ENCODE measurements around the gene RGS3. TPM values are rescaled to one million over a fixed set of nuclear protein-coding genes. Genes with fewer than 3 reads are reported as not detected.

RGS3 gene
- total RNA-seq, 1 donor from 2014 or later: 66.2 TPM

DNA sequence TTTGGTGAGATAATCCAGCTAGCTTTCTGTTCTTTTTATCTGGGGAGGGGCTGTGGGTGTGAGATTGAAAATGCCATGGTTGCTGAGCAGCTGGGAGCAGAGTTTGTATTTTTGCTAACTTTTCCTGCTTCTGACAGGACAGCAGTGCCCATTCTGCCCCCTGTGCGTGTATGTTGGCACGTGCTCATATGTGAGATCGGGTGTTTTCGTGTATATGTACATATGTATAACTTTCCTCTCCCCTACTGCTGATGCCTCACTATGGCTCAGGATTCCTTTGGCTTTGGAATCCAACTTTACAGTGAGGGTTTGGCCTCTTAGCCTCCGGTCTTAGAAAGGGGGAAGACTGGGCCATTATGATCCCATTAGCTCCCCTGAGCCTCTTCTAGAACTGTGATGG, 38.3 kb downstream of the RGS3 start:
- H3K4me1 ChIP-seq: peaks cover 9% of the 10 kb centered on the region
- no peak for TF ChIP-seq CTCF (IDR thresholded peaks at IDR 0.05)
- peak overlapping the region; percentile 47 for H3K27ac ChIP-seq
- no peaks in the 10 kb centered on the region for H3K9me3 ChIP-seq
- no peak for DNase-seq
- no peaks in the 10 kb centered on the region for H3K27me3 ChIP-seq (ENCODE audit: low read depth)
- H3K36me3 ChIP-seq: no peaks in the 10 kb centered on the region
- ATAC-seq: no peak
- peak overlapping the region; percentile 47 for H3K4me3 ChIP-seq
- intact Hi-C loops (cut with DNase I): no loop called here

- Histone ChIP-seq H3K4me1 (peaks cover 11% of the 10 kb centered on the region), H3K27me3 (ENCODE audit: low read depth) (no peaks in the 10 kb centered on the region), H3K4me3 (peak overlapping the region; percentile 47), H3K9me3 (no peaks in the 10 kb centered on the region), H3K27ac (peak overlapping the region; percentile 47), H3K36me3 (peaks cover 3% of the 10 kb centered on the region)
- ATAC-seq: no peak
- no peak for DNase-seq
- intact Hi-C loops (cut with DNase I): no loop called here
- TF ChIP-seq CTCF (IDR thresholded peaks at IDR 0.05): no peak
These were observed 39.0 kb downstream of the RGS3 start for GRCh38 chr9:113502427-113503034.

DNA sequence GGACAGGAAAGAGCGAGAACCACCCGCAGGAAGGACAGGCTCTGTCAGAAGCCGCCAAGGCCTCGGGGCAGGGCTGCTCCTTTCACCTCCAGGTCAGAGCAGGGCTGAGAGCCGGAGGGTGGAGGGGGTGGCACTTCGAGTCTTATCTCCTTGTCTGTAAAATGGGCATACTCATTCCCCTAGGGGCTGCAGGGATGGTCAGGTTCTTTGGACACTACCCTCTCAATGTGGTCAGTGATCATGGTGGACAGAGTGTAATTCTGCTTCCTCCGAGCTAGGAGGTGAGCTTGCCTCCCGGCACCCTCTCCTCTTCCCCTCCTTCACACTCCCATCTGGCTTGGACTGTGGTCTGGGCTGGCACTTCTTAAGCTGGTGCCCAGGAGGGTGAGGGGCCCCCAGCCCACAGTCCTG, 39.6 kb downstream of the RGS3 start:
- Histone ChIP-seq H3K9me3 (no peaks in the 10 kb centered on the region), H3K36me3 (peaks cover 8% of the 10 kb centered on the region), H3K27ac (peak overlapping the region; percentile 47), H3K27me3 (ENCODE audit: low read depth) (no peaks in the 10 kb centered on the region), H3K4me1 (peaks cover 17% of the 10 kb centered on the region), H3K4me3 (peak overlapping the region; percentile 47)
- TF ChIP-seq CTCF (IDR thresholded peaks at IDR 0.05): no peak
- intact Hi-C loops (cut with DNase I): no loop called here
- ATAC-seq (peak in 1 of 2 donors; percentile 5), DNase-seq (no peak)

DNA sequence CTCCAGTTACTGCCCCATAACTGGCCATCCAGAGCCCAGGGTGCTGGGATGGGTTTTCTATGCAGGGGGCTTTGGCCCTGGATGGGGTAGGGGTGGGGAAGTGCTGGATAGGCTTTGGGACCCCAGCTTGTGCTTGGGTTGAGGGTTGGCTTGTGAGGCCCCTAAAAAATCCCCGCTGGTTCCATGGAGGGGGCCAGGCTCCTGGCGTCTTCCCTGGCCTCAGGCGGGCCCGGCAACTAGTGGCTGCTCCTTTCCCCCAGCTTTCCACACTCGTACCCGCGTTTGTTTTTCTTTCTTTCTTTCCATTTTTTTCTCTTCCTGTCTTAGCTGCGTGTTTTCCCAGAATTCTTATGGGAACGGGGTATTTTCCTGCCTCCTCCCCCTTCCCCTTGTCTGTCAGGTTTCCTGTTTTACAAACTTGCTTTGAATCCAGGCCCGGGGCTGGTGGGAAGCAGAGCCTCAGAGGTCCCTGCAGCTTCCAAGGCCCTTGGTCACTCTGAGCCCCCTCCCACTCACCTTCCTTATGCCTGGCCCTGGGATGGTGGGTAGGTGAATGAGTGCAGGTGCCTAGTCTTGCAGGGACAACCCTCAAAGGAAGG, 40.2 kb downstream of the RGS3 start:
- no peaks in the 10 kb centered on the region for H3K9me3 ChIP-seq
- H3K4me1 ChIP-seq: peaks cover 22% of the 10 kb centered on the region
- peak overlapping the region; percentile 47 for H3K4me3 ChIP-seq
- no peaks in the 10 kb centered on the region for H3K27me3 ChIP-seq (ENCODE audit: low read depth)
- intact Hi-C loops (cut with DNase I): no loop called here
- peak overlapping the region; percentile 47 for H3K27ac ChIP-seq
- no peak for TF ChIP-seq CTCF (IDR thresholded peaks at IDR 0.05)
- peaks cover 12% of the 10 kb centered on the region for H3K36me3 ChIP-seq
- DNase-seq: peak; percentile 26
- ATAC-seq: no peak

GRCh38 chr9:113504725-113505590, 41.4 kb downstream of the RGS3 start:
- Histone ChIP-seq H3K9me3 (no peaks in the 10 kb centered on the region), H3K27me3 (ENCODE audit: low read depth) (no peaks in the 10 kb centered on the region), H3K4me3 (peak overlapping the region; percentile 47), H3K36me3 (peaks cover 14% of the 10 kb centered on the region), H3K4me1 (peaks cover 22% of the 10 kb centered on the region), H3K27ac (no peak overlapping the region)
- ATAC-seq: no peak
- no peak for TF ChIP-seq CTCF (IDR thresholded peaks at IDR 0.05)
- intact Hi-C loops (cut with DNase I): no loop called here
- DNase-seq: peak; percentile 27

Data from lower lobe of right lung (tissue), 2 donors.